SK-N-SH (cell line): Measurements from ENCODE around the gene MARK4.

Experiments
- EZH2phosphoT487 ChIP-seq: fragments of 200-600 bp; sonication (generic); IDR thresholded peaks from 2 replicates; pipeline ENCODE4 v1.6.1; 2017; ENCODE audit warnings: low read depth, mixed run types, mild to moderate bottlenecking, antibody characterized with exemption, moderate library complexity, borderline replicate concordance
- GABPA ChIP-seq: IDR thresholded peaks from 2 replicates; pipeline ENCODE4 v1.4.0; 2012; ENCODE audit warnings: low read depth, mild to moderate bottlenecking
- JUND ChIP-seq: IDR thresholded peaks from 2 replicates; pipeline ENCODE4 v1.4.0; 2012
- MXI1 ChIP-seq: IDR thresholded peaks from 2 replicates; pipeline ENCODE4 v1.6.1; 2012; ENCODE audit warnings: mild to moderate bottlenecking, low read depth, low read length, improper control_type of control experiment
- POLR2AphosphoS5 ChIP-seq: IDR thresholded peaks from 2 replicates; pipeline ENCODE4 v1.6.1; 2012; ENCODE audit warnings: low read depth, low read length
- RCOR1 ChIP-seq: fragments of 150-350 bp; IDR thresholded peaks from 2 replicates; pipeline ENCODE4 v1.6.1; 2017; ENCODE audit warnings: antibody characterized with exemption, low read length
- RXRA ChIP-seq: IDR thresholded peaks from 2 replicates; pipeline ENCODE4 v1.4.0; 2012; ENCODE audit warnings: low read depth, mild to moderate bottlenecking, borderline replicate concordance
- SIN3A ChIP-seq: IDR thresholded peaks from 2 replicates; pipeline ENCODE4 v1.6.1; 2012; ENCODE audit warnings: low read depth, mild to moderate bottlenecking, low read length, moderate library complexity, borderline replicate concordance
- TAF1 ChIP-seq: IDR thresholded peaks from 2 replicates; pipeline ENCODE4 v1.6.1; 2012; ENCODE audit warnings: low read depth, mild to moderate bottlenecking, low read length, moderate library complexity, borderline replicate concordance
- YY1 ChIP-seq: IDR thresholded peaks from 2 replicates; pipeline ENCODE4 v1.4.0; 2012; ENCODE audit warnings: low read depth, mild to moderate bottlenecking
- TF ChIP-seq, protein P1 (sequence below): fragments of 200-600 bp; sonication (generic); IDR thresholded peaks from 2 replicates; pipeline ENCODE4 v1.6.1; 2017; ENCODE audit warnings: antibody characterized with exemption, mild to moderate bottlenecking, moderate library complexity
- TF ChIP-seq, protein P2 (sequence below): IDR thresholded peaks from 2 replicates; pipeline ENCODE4 v1.4.0; 2012; ENCODE audit warnings: low read depth

DNA sequence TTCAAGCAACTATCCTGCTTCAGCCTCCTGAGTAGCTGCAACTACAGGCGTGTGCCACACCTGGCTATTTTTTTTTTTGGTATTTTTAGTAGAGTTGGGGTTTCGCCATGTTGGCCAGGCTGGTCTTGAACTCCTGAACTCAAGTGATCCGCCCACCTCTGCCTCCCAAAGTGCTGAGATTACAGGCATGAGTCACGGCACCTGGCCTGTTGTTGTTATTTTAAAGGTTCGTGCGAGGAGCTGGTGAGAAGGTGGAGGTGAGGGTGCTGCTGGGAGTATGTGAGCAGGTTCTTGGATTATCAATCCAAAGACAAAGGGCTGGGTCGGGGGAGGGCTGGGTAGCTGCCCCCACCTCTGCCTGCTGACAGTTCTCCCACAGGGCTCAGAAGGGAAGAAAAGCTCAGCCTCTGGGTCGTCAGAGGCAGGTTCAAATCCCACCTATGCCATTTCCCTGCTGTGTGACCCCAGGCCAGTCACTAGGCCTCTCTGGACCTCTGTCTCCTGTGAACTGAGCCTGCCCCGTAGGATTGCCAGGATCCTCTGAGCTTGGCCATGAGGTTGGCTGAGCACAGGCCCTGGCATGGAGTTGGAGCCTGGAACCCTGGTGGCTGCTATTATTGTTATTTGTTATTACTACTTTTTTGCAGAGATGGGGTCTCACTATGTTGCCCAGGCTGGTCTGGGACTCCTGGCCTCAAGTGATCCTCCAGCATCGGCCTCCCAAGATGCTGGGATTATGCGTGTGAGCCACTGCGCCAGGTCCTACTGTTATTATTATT, 70.1 kb downstream of the MARK4 start:
- TF ChIP-seq JUND (no peak), RCOR1 (no peak), YY1 (no peak), POLR2AphosphoS5 (no peak), MXI1 (no peak), GABPA (no peak), SIN3A (no peak), TAF1 (no peak), EZH2phosphoT487 (no peak), RXRA (no peak)
- TF ChIP-seq, protein P1, sequence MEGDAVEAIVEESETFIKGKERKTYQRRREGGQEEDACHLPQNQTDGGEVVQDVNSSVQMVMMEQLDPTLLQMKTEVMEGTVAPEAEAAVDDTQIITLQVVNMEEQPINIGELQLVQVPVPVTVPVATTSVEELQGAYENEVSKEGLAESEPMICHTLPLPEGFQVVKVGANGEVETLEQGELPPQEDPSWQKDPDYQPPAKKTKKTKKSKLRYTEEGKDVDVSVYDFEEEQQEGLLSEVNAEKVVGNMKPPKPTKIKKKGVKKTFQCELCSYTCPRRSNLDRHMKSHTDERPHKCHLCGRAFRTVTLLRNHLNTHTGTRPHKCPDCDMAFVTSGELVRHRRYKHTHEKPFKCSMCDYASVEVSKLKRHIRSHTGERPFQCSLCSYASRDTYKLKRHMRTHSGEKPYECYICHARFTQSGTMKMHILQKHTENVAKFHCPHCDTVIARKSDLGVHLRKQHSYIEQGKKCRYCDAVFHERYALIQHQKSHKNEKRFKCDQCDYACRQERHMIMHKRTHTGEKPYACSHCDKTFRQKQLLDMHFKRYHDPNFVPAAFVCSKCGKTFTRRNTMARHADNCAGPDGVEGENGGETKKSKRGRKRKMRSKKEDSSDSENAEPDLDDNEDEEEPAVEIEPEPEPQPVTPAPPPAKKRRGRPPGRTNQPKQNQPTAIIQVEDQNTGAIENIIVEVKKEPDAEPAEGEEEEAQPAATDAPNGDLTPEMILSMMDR: no peak
- TF ChIP-seq, protein P2, sequence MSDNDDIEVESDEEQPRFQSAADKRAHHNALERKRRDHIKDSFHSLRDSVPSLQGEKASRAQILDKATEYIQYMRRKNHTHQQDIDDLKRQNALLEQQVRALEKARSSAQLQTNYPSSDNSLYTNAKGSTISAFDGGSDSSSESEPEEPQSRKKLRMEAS: no peak
